Neural crest cell (in vitro differentiated cells): ENCODE results near the gene SHANK1. TPM values are rescaled to one million over a fixed set of nuclear protein-coding genes. Genes with fewer than 3 reads are reported as not detected.

Experiments used
- DNase-seq: peaks from one replicate; pipeline ENCODE4 v3.0.0; 2021; ENCODE audit warnings: low read depth, mixed read lengths, low spot score
- H3K27ac Mint-ChIP-seq: one replicate; pipeline ENCODE4 v1.8.0; 2021; ENCODE audit warnings: mild to moderate bottlenecking, mixed read lengths; ENCODE audit not compliant: unreplicated experiment
- H3K27me3 Mint-ChIP-seq: 2 replicates; pipeline ENCODE4 v1.8.0; 2021; ENCODE audit warnings: low read depth, mild to moderate bottlenecking, mixed read lengths
- H3K36me3 Mint-ChIP-seq: 2 replicates; pipeline ENCODE4 v1.8.0; 2021; ENCODE audit warnings: low read depth, mild to moderate bottlenecking, mixed read lengths
- H3K4me1 Mint-ChIP-seq: 2 replicates; pipeline ENCODE4 v1.8.0; 2021; ENCODE audit warnings: mixed read lengths
- H3K4me3 Mint-ChIP-seq: one replicate; pipeline ENCODE4 v1.8.0; 2021; ENCODE audit warnings: mild to moderate bottlenecking, mixed read lengths
- H3K9me3 Mint-ChIP-seq: 2 replicates; pipeline ENCODE4 v1.8.0; 2021; ENCODE audit warnings: mixed read lengths
- CTCF ChIP-seq: fragments of 200-600 bp; sonication (generic); conservative IDR thresholded peaks from 2 replicates; pipeline ENCODE4 v1.5.0; 2021; ENCODE audit warnings: antibody characterized with exemption, mild to moderate bottlenecking
- total RNA-seq: library from RNA; stranded (reverse); gene quantifications from 2 replicates; pipeline ENCODE4 v1.2.1, GENCODE V29; 2021

Gene SHANK1
- total RNA-seq, 1 donor from 2014 or later: 6.8 TPM

GRCh38 chr19:50690439-50690838 is 29.2 kb downstream of the SHANK1 start:
- no peak for TF ChIP-seq CTCF
- Mint-ChIP-seq H3K27ac (no peak overlapping the region), H3K9me3 (no peaks in the 10 kb centered on the region), H3K36me3 (peaks cover 3% of the 10 kb centered on the region), H3K4me1 (no peaks in the 10 kb centered on the region), H3K27me3 (peaks cover 86% of the 10 kb centered on the region), H3K4me3 (no peak overlapping the region)
- no peak for DNase-seq

GRCh38 chr19:50688766-50689165 is 30.8 kb downstream of the SHANK1 start:
- peaks cover 93% of the 10 kb centered on the region for H3K27me3 Mint-ChIP-seq
- no peaks in the 10 kb centered on the region for H3K4me1 Mint-ChIP-seq
- no peaks in the 10 kb centered on the region for H3K9me3 Mint-ChIP-seq
- H3K27ac Mint-ChIP-seq: no peak overlapping the region
- no peak overlapping the region for H3K4me3 Mint-ChIP-seq
- no peak for TF ChIP-seq CTCF
- no peak for DNase-seq
- peaks cover 3% of the 10 kb centered on the region for H3K36me3 Mint-ChIP-seq

- no peak for DNase-seq
Measured at GRCh38 chr19:50686310-50687032, 33.1 kb downstream of the SHANK1 start.

GRCh38 chr19:50679177-50680125 is 40.2 kb downstream of the SHANK1 start:
- Mint-ChIP-seq H3K36me3 (no peaks in the 10 kb centered on the region), H3K4me1 (peaks cover 6% of the 10 kb centered on the region)

More at GRCh38 chr19:50686310-50687032, 33.1 kb downstream of the SHANK1 start:
- H3K4me3 Mint-ChIP-seq: no peak overlapping the region
- H3K9me3 Mint-ChIP-seq: no peaks in the 10 kb centered on the region
- peaks cover 92% of the 10 kb centered on the region for H3K27me3 Mint-ChIP-seq
- H3K36me3 Mint-ChIP-seq: peaks cover 3% of the 10 kb centered on the region
- H3K27ac Mint-ChIP-seq: no peak overlapping the region
- no peaks in the 10 kb centered on the region for H3K4me1 Mint-ChIP-seq
- no peak for TF ChIP-seq CTCF

More at GRCh38 chr19:50679177-50680125, 40.2 kb downstream of the SHANK1 start:
- no peak for TF ChIP-seq CTCF
- Mint-ChIP-seq H3K27me3 (peaks cover 79% of the 10 kb centered on the region), H3K4me3 (no peak overlapping the region), H3K9me3 (no peaks in the 10 kb centered on the region), H3K27ac (no peak overlapping the region)
- peak; percentile 80 for DNase-seq
